ENCODE results near the gene TDG. TPM values are rescaled to one million over a fixed set of nuclear protein-coding genes. Genes with fewer than 3 reads are reported as not detected.

Gene TDG
- total RNA-seq (2022; extraction: Qiagen RNA extraction): 22.4 to 29.9 TPM (median 27.1 TPM) in 5 replicates

GRCh38 chr12:103965590-103966504 lies at the start of gene TDG:
Gene TDG (plus strand): TSS chr12:103965872. CDS start chr12:103966038, 166 bp downstream.

GRCh38 chr12:103930034-103930786 lies 35.5 kb upstream of the TDG start, which contains the start of gene HSP90B1:
Gene HSP90B1 (plus strand): TSS chr12:103930410. CDS start chr12:103930516, 106 bp downstream.

Other genes starting within 250 kb of the TDG start
- 17.3 to 22.2 TPM (median 18.7 TPM) in 5 replicates for gene NT5DC3, start 124.6 kb upstream of the TDG start, total RNA-seq (2022; extraction: Qiagen RNA extraction)
- 533 to 634 TPM (median 575 TPM) in 5 replicates for gene HSP90B1, start 35.5 kb upstream of the TDG start, total RNA-seq (2022; extraction: Qiagen RNA extraction)
- gene GLT8D2, start 84.3 kb downstream of the TDG start, total RNA-seq (2022; extraction: Qiagen RNA extraction): 0.19 to 0.28 TPM (median 0.22 TPM) in 5 replicates
- 4.0 to 5.8 TPM (median 4.8 TPM) in 5 replicates for gene HCFC2, start 98.7 kb downstream of the TDG start, total RNA-seq (2022; extraction: Qiagen RNA extraction)
- gene NFYB, start 172.3 kb downstream of the TDG start, total RNA-seq (2022; extraction: Qiagen RNA extraction): 22.8 to 28.8 TPM (median 25.4 TPM) in 5 replicates
- gene TXNRD1, start 249.9 kb downstream of the TDG start, total RNA-seq (2022; extraction: Qiagen RNA extraction): 753 to 930 TPM (median 871 TPM) in 5 replicates

Measured in A549 treated with Mapracorat at 1 μM for 4 hours (cell line).